AG09319 (cell line): Measurements from ENCODE around the gene TMEM154.

Source experiments
- DNase-seq: peaks from one replicate; pipeline ENCODE4 v3.0.0-alpha.2; 2010; ENCODE audit warnings: low read depth; ENCODE audit errors: extremely low read depth
- CTCF ChIP-seq: IDR thresholded peaks from 2 replicates; pipeline ENCODE4 v1.5.1; 2011; ENCODE audit warnings: low read depth, mild to moderate bottlenecking, inconsistent platforms, low read length, moderate library complexity

TMEM154 gene

GRCh38 chr4:152679414-152680281 lies at the start of gene TMEM154:
Gene TMEM154 (minus strand): TSS chr4:152679997. CDS start chr4:152679933, 64 bp downstream.
- no peak for TF ChIP-seq CTCF
- DNase-seq, result no peak

GRCh38 chr4:152729466-152729865 lies 49.7 kb upstream of the TMEM154 start:
- no peak for DNase-seq
- no peak for TF ChIP-seq CTCF

GRCh38 chr4:152728343-152728742 lies 48.5 kb upstream of the TMEM154 start:
- DNase-seq, result no peak
- no peak for TF ChIP-seq CTCF

- TF ChIP-seq CTCF, result no peak
- no peak for DNase-seq
Observed at GRCh38 chr4:152727784-152728183, 48.0 kb upstream of the TMEM154 start.

- no peak for TF ChIP-seq CTCF
- DNase-seq, result no peak
Observed at GRCh38 chr4:152724494-152724893, 44.7 kb upstream of the TMEM154 start.

GRCh38 chr4:152723236-152723635 lies 43.4 kb upstream of the TMEM154 start:
- no peak for DNase-seq
- TF ChIP-seq CTCF, result no peak

GRCh38 chr4:152719801-152720556 lies 40.2 kb upstream of the TMEM154 start:
- TF ChIP-seq CTCF, result no peak
- no peak for DNase-seq
